ENCODE results near the gene EWSR1.

Gene EWSR1

GRCh38 chr22:29275819-29276565 lies 7.9 kb downstream of the EWSR1 start:
- Histone ChIP-seq H3K9me3 (ENCODE audit: low read length) (no peaks in the 10 kb centered on the region), H3K36me3 (ENCODE audit: insufficient read depth, low read length) (peaks cover 72% of the 10 kb centered on the region), H3K9ac (ENCODE audit: low read length) (no peak overlapping the region), H3K27ac (ENCODE audit: low read depth, low read length) (no peak overlapping the region), H3K4me3 (ENCODE audit: low read depth in 1 of 2, low read length in 2 of 2) (no peak overlapping the region), H3K27me3 (ENCODE audit: control insufficient read depth in 1 of 2, insufficient read depth in 2 of 2, low read length in 2 of 2) (no peaks in the 10 kb centered on the region), H3K4me1 (ENCODE audit: insufficient read depth, low read length) (peaks cover 39% of the 10 kb centered on the region)

- H3K27ac ChIP-seq (ENCODE audit: low read depth, low read length) = no peak overlapping the region
- H3K36me3 ChIP-seq (ENCODE audit: insufficient read depth, low read length) = peaks cover 81% of the 10 kb centered on the region
- no peaks in the 10 kb centered on the region for H3K27me3 ChIP-seq (ENCODE audit: control insufficient read depth in 1 of 2, insufficient read depth in 2 of 2, low read length in 2 of 2)
- H3K9ac ChIP-seq (ENCODE audit: low read length) = no peak overlapping the region
- H3K4me1 ChIP-seq (ENCODE audit: insufficient read depth, low read length) = peaks cover 21% of the 10 kb centered on the region
- no peaks in the 10 kb centered on the region for H3K9me3 ChIP-seq (ENCODE audit: low read length)
- no peak overlapping the region for H3K4me3 ChIP-seq (ENCODE audit: low read depth in 1 of 2, low read length in 2 of 2)
Measured at GRCh38 chr22:29277927-29278326, 9.9 kb downstream of the EWSR1 start.

DNA sequence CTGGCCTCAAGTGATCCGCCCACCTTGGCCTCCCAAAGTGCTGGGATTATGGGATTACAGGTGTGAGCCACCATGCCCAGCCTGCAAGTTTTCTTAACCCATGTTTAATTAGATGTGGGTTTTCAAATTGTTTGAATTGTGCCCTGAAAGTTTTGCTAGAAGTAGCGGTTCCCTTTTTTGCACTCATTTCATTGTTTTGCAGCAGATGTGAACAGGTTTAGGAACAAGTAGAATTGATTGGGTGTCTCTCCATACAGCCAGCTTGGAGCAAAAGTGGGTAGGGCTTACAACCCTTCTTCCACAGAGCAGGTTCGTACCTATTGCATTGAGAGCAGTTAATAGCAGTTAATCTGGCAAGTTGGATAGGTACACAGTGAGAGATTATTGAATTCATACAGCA lies 16.1 kb downstream of the EWSR1 start:
- H3K4me3 ChIP-seq (ENCODE audit: low read depth in 1 of 2, low read length in 2 of 2) = no peak overlapping the region
- H3K36me3 ChIP-seq (ENCODE audit: insufficient read depth, low read length) = peaks cover 89% of the 10 kb centered on the region
- H3K27ac ChIP-seq (ENCODE audit: low read depth, low read length) = no peak overlapping the region
- no peaks in the 10 kb centered on the region for H3K9me3 ChIP-seq (ENCODE audit: low read length)
- H3K27me3 ChIP-seq (ENCODE audit: control insufficient read depth in 1 of 2, insufficient read depth in 2 of 2, low read length in 2 of 2) = no peaks in the 10 kb centered on the region
- H3K9ac ChIP-seq (ENCODE audit: low read length) = no peak overlapping the region
- peaks cover 7% of the 10 kb centered on the region for H3K4me1 ChIP-seq (ENCODE audit: insufficient read depth, low read length)

GRCh38 chr22:29288837-29289236 lies 20.8 kb downstream of the EWSR1 start:
- Histone ChIP-seq H3K9me3 (ENCODE audit: low read length) (no peaks in the 10 kb centered on the region), H3K36me3 (ENCODE audit: insufficient read depth, low read length) (peaks cover 94% of the 10 kb centered on the region), H3K4me3 (ENCODE audit: low read depth in 1 of 2, low read length in 2 of 2) (no peak overlapping the region), H3K9ac (ENCODE audit: low read length) (no peak overlapping the region), H3K4me1 (ENCODE audit: insufficient read depth, low read length) (peaks cover 20% of the 10 kb centered on the region), H3K27ac (ENCODE audit: low read depth, low read length) (no peak overlapping the region), H3K27me3 (ENCODE audit: control insufficient read depth in 1 of 2, insufficient read depth in 2 of 2, low read length in 2 of 2) (no peaks in the 10 kb centered on the region)

GRCh38 chr22:29290061-29290460 lies 22.0 kb downstream of the EWSR1 start:
- no peak overlapping the region for H3K9ac ChIP-seq (ENCODE audit: low read length)
- H3K4me3 ChIP-seq (ENCODE audit: low read depth in 1 of 2, low read length in 2 of 2) = no peak overlapping the region
- no peaks in the 10 kb centered on the region for H3K9me3 ChIP-seq (ENCODE audit: low read length)
- H3K27ac ChIP-seq (ENCODE audit: low read depth, low read length) = no peak overlapping the region
- peaks cover 93% of the 10 kb centered on the region for H3K36me3 ChIP-seq (ENCODE audit: insufficient read depth, low read length)
- peaks cover 20% of the 10 kb centered on the region for H3K4me1 ChIP-seq (ENCODE audit: insufficient read depth, low read length)
- H3K27me3 ChIP-seq (ENCODE audit: control insufficient read depth in 1 of 2, insufficient read depth in 2 of 2, low read length in 2 of 2) = no peaks in the 10 kb centered on the region

DNA sequence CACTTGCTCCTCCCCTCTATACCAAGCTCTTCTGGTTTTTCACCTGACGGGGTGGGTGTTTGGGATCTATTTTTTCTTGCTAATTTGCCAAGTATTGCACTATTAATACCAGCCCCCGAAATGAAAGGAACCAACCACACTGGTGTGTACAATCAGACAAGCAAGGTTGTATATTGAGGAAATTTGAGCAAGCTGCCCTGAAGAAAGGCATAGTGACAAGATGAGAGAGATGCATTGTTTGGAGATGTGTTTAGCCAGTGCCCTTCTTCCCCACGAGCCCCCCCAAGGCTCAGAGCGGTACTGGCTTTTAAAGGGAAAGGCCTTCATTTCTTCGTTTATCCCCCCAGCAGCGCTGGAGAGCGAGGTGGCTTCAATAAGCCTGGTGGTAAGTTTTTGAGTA lies 23.1 kb downstream of the EWSR1 start:
- Histone ChIP-seq H3K27me3 (ENCODE audit: control insufficient read depth in 1 of 2, insufficient read depth in 2 of 2, low read length in 2 of 2) (no peaks in the 10 kb centered on the region), H3K4me1 (ENCODE audit: insufficient read depth, low read length) (peaks cover 20% of the 10 kb centered on the region), H3K36me3 (ENCODE audit: insufficient read depth, low read length) (peaks cover 93% of the 10 kb centered on the region), H3K4me3 (ENCODE audit: low read depth in 1 of 2, low read length in 2 of 2) (no peak overlapping the region), H3K9ac (ENCODE audit: low read length) (no peak overlapping the region), H3K27ac (ENCODE audit: low read depth, low read length) (no peak overlapping the region), H3K9me3 (ENCODE audit: low read length) (no peaks in the 10 kb centered on the region)

DNA sequence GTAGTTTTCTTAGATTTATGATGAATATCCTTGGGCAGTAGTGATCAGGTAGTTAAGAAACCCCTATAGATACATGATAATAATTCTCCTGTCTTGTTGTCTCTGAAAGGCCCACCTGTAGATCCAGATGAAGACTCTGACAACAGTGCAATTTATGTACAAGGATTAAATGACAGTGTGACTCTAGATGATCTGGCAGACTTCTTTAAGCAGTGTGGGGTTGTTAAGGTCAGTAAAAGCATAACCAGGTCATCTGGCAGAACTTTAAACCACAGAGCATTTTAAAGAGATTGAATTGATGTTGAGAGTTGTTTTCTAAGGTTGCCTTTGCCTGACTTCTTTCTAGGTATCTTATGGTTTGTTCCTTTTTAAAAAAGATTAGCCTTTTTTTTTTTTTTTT lies 24.3 kb downstream of the EWSR1 start:
- Histone ChIP-seq H3K9ac (ENCODE audit: low read length) (no peak overlapping the region), H3K4me1 (ENCODE audit: insufficient read depth, low read length) (peaks cover 20% of the 10 kb centered on the region), H3K4me3 (ENCODE audit: low read depth in 1 of 2, low read length in 2 of 2) (no peak overlapping the region), H3K9me3 (ENCODE audit: low read length) (no peaks in the 10 kb centered on the region), H3K27me3 (ENCODE audit: control insufficient read depth in 1 of 2, insufficient read depth in 2 of 2, low read length in 2 of 2) (no peaks in the 10 kb centered on the region), H3K36me3 (ENCODE audit: insufficient read depth, low read length) (peaks cover 93% of the 10 kb centered on the region), H3K27ac (ENCODE audit: low read depth, low read length) (no peak overlapping the region)

- Histone ChIP-seq H3K9me3 (ENCODE audit: low read length) (no peaks in the 10 kb centered on the region), H3K27ac (ENCODE audit: low read depth, low read length) (no peak overlapping the region), H3K36me3 (ENCODE audit: insufficient read depth, low read length) (peaks cover 71% of the 10 kb centered on the region), H3K27me3 (ENCODE audit: control insufficient read depth in 1 of 2, insufficient read depth in 2 of 2, low read length in 2 of 2) (no peaks in the 10 kb centered on the region), H3K4me1 (ENCODE audit: insufficient read depth, low read length) (peaks cover 16% of the 10 kb centered on the region), H3K4me3 (ENCODE audit: low read depth in 1 of 2, low read length in 2 of 2) (no peak overlapping the region), H3K9ac (ENCODE audit: low read length) (no peak overlapping the region)
Measured at GRCh38 chr22:29298641-29299040, 30.6 kb downstream of the EWSR1 start.

GRCh38 chr22:29299136-29299900 lies 31.2 kb downstream of the EWSR1 start:
- Histone ChIP-seq H3K9me3 (ENCODE audit: low read length) (no peaks in the 10 kb centered on the region), H3K27ac (ENCODE audit: low read depth, low read length) (no peak overlapping the region), H3K4me1 (ENCODE audit: insufficient read depth, low read length) (peaks cover 16% of the 10 kb centered on the region), H3K27me3 (ENCODE audit: control insufficient read depth in 1 of 2, insufficient read depth in 2 of 2, low read length in 2 of 2) (no peaks in the 10 kb centered on the region), H3K36me3 (ENCODE audit: insufficient read depth, low read length) (peaks cover 65% of the 10 kb centered on the region), H3K9ac (ENCODE audit: low read length) (no peak overlapping the region), H3K4me3 (ENCODE audit: low read depth in 1 of 2, low read length in 2 of 2) (no peak overlapping the region)

DNA sequence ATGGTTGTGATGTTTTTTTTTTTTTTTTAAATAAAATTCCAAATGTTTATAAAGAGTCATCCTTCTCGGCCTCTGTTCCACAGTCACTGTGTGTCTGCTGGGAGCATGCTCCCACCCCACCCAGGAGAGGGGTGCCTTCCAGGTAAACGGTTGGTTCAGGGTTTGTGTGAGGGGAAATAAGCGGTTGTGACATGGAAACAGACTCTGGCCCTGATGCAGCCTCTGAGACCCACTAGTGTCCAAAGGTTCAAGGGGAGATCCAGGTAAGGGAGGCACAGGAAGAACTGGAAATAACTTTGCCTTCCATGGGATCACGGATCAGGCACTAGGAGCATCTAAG lies 32.4 kb downstream of the EWSR1 start:
- no peak overlapping the region for H3K4me3 ChIP-seq (ENCODE audit: low read depth in 1 of 2, low read length in 2 of 2)
- no peak overlapping the region for H3K9ac ChIP-seq (ENCODE audit: low read length)
- peaks cover 56% of the 10 kb centered on the region for H3K36me3 ChIP-seq (ENCODE audit: insufficient read depth, low read length)
- no peak overlapping the region for H3K27ac ChIP-seq (ENCODE audit: low read depth, low read length)
- peaks cover 16% of the 10 kb centered on the region for H3K4me1 ChIP-seq (ENCODE audit: insufficient read depth, low read length)
- H3K27me3 ChIP-seq (ENCODE audit: control insufficient read depth in 1 of 2, insufficient read depth in 2 of 2, low read length in 2 of 2) = no peaks in the 10 kb centered on the region
- H3K9me3 ChIP-seq (ENCODE audit: low read length) = no peaks in the 10 kb centered on the region

- Histone ChIP-seq H3K27ac (ENCODE audit: low read depth, low read length) (no peak overlapping the region), H3K36me3 (ENCODE audit: insufficient read depth, low read length) (peaks cover 50% of the 10 kb centered on the region)
Measured at GRCh38 chr22:29300807-29301601, 32.9 kb downstream of the EWSR1 start.

More at GRCh38 chr22:29300807-29301601, 32.9 kb downstream of the EWSR1 start:
- H3K9me3 ChIP-seq (ENCODE audit: low read length) = no peaks in the 10 kb centered on the region
- no peaks in the 10 kb centered on the region for H3K27me3 ChIP-seq (ENCODE audit: control insufficient read depth in 1 of 2, insufficient read depth in 2 of 2, low read length in 2 of 2)
- H3K4me3 ChIP-seq (ENCODE audit: low read depth in 1 of 2, low read length in 2 of 2) = no peak overlapping the region
- H3K4me1 ChIP-seq (ENCODE audit: insufficient read depth, low read length) = peaks cover 16% of the 10 kb centered on the region
- no peak overlapping the region for H3K9ac ChIP-seq (ENCODE audit: low read length)

All from muscle layer of colon (tissue), 2 donors.